Transverse colon (tissue), 4 donors: ENCODE data around the gene NR1H2.

ENCODE experiments used
- CTCF ChIP-seq, 5 experiments: fragments of 200-600 bp in 3 of 5; fragments of 450-650 bp in 2 of 5; sonication (generic) in 3 of 5; IDR thresholded peaks; 1 replicate in 2 of 5; 2 replicates in 3 of 5; pipeline ENCODE4 v1.5.1; 2016 to 2017; ENCODE audit warnings: antibody characterized with exemption in 5 of 5, inconsistent platforms in 3 of 5, mild to moderate bottlenecking in 2 of 5, moderate library complexity in 1 of 5
- EP300 ChIP-seq: sonication (generic); formaldehyde crosslinking; IDR thresholded peaks from one replicate; pipeline ENCODE4 v1.6.1; 2017; ENCODE audit warnings: antibody characterized with exemption, low read depth
- POLR2A ChIP-seq: fragments of 450-650 bp; IDR thresholded peaks from one replicate; pipeline ENCODE4 v1.6.1; 2016; ENCODE audit warnings: antibody characterized with exemption, mild to moderate bottlenecking, moderate library complexity
- POLR2AphosphoS5 ChIP-seq, 3 donors: sonication (generic); formaldehyde crosslinking; IDR thresholded peaks; one replicate each; pipeline ENCODE4 v1.6.1; 2016; ENCODE audit warnings: antibody characterized with exemption in 3 of 3

- TF ChIP-seq CTCF (IDR thresholded peaks at IDR 0.05) (no peak), POLR2A (no peak), EP300 (no peak), POLR2AphosphoS5 (IDR thresholded peaks at IDR 0.05) (no peak)
Measured at GRCh38 chr19:50332244-50333038, 43.8 kb upstream of the NR1H2 start.
